PC-3 (cell line): ENCODE measurements around the gene OPHN1. TPM values are rescaled to one million over a fixed set of nuclear protein-coding genes. Genes with fewer than 3 reads are reported as not detected.

Experiments
- ATAC-seq: fragments of 200-7000 bp; cut with Tn5 transposase; 2 replicates; pipeline ENCODE4 v1.9.1; 2020; ENCODE audit warnings: mild to moderate bottlenecking, moderate library complexity
- BruUV-seq: library from RNA; stranded (reverse); fragments of 400-500 nt; replicated peaks from 2 replicates; lab custom pipeline; 2021; lab: Mats Ljungman, UMichigan
- CTCF ChIA-PET: fragments of 300-600 bp; sonication (Branson Sonifier 250); formaldehyde crosslinking; loops from one replicate; lab custom pipeline; 2022; ENCODE audit warnings: antibody characterized with exemption; lab: Charles Lee
- POLR2A ChIA-PET: fragments of 300-600 bp; sonication (Branson Sonifier 250); formaldehyde crosslinking; loops from one replicate; lab custom pipeline; 2022; ENCODE audit warnings: antibody characterized with exemption; ENCODE audit not compliant: unreplicated experiment; lab: Charles Lee
- DNase-seq: peaks from one replicate; pipeline ENCODE4 v3.0.0-alpha.2; 2015
- H2AFZ ChIP-seq: fragments of 300-600 bp; sonication (generic); 2 replicates; pipeline ENCODE4 v1.6.0; 2016; ENCODE audit warnings: antibody characterized with exemption, low read length
- H3F3A ChIP-seq: fragments of 300-600 bp; sonication (generic); one replicate; pipeline ENCODE4 v1.6.0; 2017; ENCODE audit warnings: antibody characterized with exemption, low read length, control low read depth, mild to moderate bottlenecking; ENCODE audit not compliant: unreplicated experiment
- H3K27ac ChIP-seq: fragments of 300-600 bp; sonication (generic); 2 replicates; pipeline ENCODE4 v1.5.1; 2016; ENCODE audit warnings: mild to moderate bottlenecking, low read length
- H3K27me3 ChIP-seq: fragments of 300-600 bp; sonication (generic); 2 replicates; pipeline ENCODE4 v1.6.1; 2016; ENCODE audit warnings: low read length, mixed read lengths
- H3K36me3 ChIP-seq: fragments of 300-600 bp; sonication (generic); 2 replicates; pipeline ENCODE4 v1.6.1; 2016; ENCODE audit warnings: low read depth, mixed run types, low read length, mixed read lengths
- H3K4me1 ChIP-seq: fragments of 300-600 bp; sonication (generic); 2 replicates; pipeline ENCODE4 v1.5.1; 2016; ENCODE audit warnings: low read length; ENCODE audit not compliant: insufficient read depth
- H3K4me2 ChIP-seq: fragments of 300-600 bp; sonication (generic); 2 replicates; pipeline ENCODE4 v1.6.0; 2016; ENCODE audit warnings: low read length
- H3K4me3 ChIP-seq: fragments of 300-600 bp; sonication (generic); 2 replicates; pipeline ENCODE4 v1.5.1; 2016; ENCODE audit warnings: mild to moderate bottlenecking, low read length, mixed read lengths
- H3K79me2 ChIP-seq: fragments of 300-600 bp; sonication (generic); 2 replicates; pipeline ENCODE4 v1.6.1; 2017; ENCODE audit warnings: low read length, mixed read lengths
- H3K9ac ChIP-seq: fragments of 300-600 bp; sonication (generic); 2 replicates; pipeline ENCODE4 v1.6.0; 2016; ENCODE audit warnings: mild to moderate bottlenecking, low read length
- H3K9me2 ChIP-seq: fragments of 300-600 bp; sonication (generic); replicated peaks from 2 replicates; pipeline ENCODE4 v1.6.1; 2016; ENCODE audit warnings: mixed run types, low read length, mixed read lengths
- H3K9me3 ChIP-seq: fragments of 300-600 bp; sonication (generic); 2 replicates; pipeline ENCODE4 v1.6.1; 2016; ENCODE audit warnings: low read length, mixed read lengths
- H4K20me1 ChIP-seq: fragments of 300-600 bp; sonication (generic); 2 replicates; pipeline ENCODE4 v1.6.1; 2016; ENCODE audit warnings: low read length, mixed read lengths
- CTCF ChIP-seq: fragments of 300-600 bp; sonication (generic); conservative IDR thresholded peaks from 2 replicates; pipeline ENCODE4 v1.5.1; 2017; ENCODE audit warnings: antibody characterized with exemption, low read depth, mild to moderate bottlenecking, low read length
- EZH2 ChIP-seq: fragments of 300-600 bp; sonication (generic); IDR thresholded peaks from one replicate; pipeline ENCODE4 v1.6.1; 2017; ENCODE audit warnings: antibody characterized with exemption, mild to moderate bottlenecking, low read length; ENCODE audit not compliant: unreplicated experiment
- EZH2phosphoT487 ChIP-seq: fragments of 300-600 bp; sonication (generic); IDR thresholded peaks from 2 replicates; pipeline ENCODE4 v1.6.1; 2018; ENCODE audit warnings: mild to moderate bottlenecking, antibody characterized with exemption, low read length, borderline replicate concordance
- intact Hi-C: fragments of 100-400 bp; cut with micrococcal nuclease; formaldehyde crosslinking; loops from 2 replicates; pipeline ENCODE4 v1.9.0; 2023
- total RNA-seq: library from RNA; depleted of rRNA; stranded (reverse); fragments of >200 nt; gene quantifications from 2 replicates; pipeline ENCODE4 v1.2.3, GENCODE V29; 2014; rRNA removed

The OPHN1 gene
- total RNA-seq, 1 experiment from 2014 or later, result 6.0 TPM

GRCh38 chrX:68018248-68019203 is 414.8 kb downstream of the OPHN1 start:
- Histone ChIP-seq H3K27ac (no peak overlapping the region), H4K20me1 (no peaks in the 10 kb centered on the region), H3F3A (no peaks in the 10 kb centered on the region), H3K9me2 (no peaks in the 10 kb centered on the region), H3K9ac (no peak overlapping the region), H3K27me3 (no peaks in the 10 kb centered on the region), H3K4me2 (no peak overlapping the region), H3K4me3 (no peak overlapping the region), H3K4me1 (no peaks in the 10 kb centered on the region), H3K36me3 (no peaks in the 10 kb centered on the region), H3K9me3 (no peaks in the 10 kb centered on the region), H2AFZ (peak overlapping the region; percentile 45; the same call in 1 of the 2 replicates), H3K79me2 (no peaks in the 10 kb centered on the region)
- peak; percentile 64 for ATAC-seq
- POLR2A ChIA-PET, result no interaction called here
- CTCF ChIA-PET, result no interaction called here
- intact Hi-C loops, result no loop called here
- peak; percentile 44 for DNase-seq
- no TSS peak for BruUV-seq
- TF ChIP-seq CTCF (peak; percentile 75), EZH2 (no peak), EZH2phosphoT487 (no peak)

- Histone ChIP-seq H2AFZ (no peak overlapping the region), H3K9me2 (no peaks in the 10 kb centered on the region), H3K9me3 (no peaks in the 10 kb centered on the region), H3K9ac (no peak overlapping the region), H3K79me2 (no peaks in the 10 kb centered on the region), H3K4me3 (no peak overlapping the region), H3F3A (no peaks in the 10 kb centered on the region), H4K20me1 (no peaks in the 10 kb centered on the region), H3K27me3 (no peaks in the 10 kb centered on the region), H3K36me3 (no peaks in the 10 kb centered on the region), H3K4me2 (no peak overlapping the region), H3K4me1 (no peaks in the 10 kb centered on the region), H3K27ac (no peak overlapping the region)
- ChIA-PET CTCF (no interaction called here), POLR2A (no interaction called here)
- ATAC-seq (no peak), DNase-seq (no peak)
- no TSS peak for BruUV-seq
- intact Hi-C loops, result no loop called here
- TF ChIP-seq EZH2 (no peak), CTCF (no peak), EZH2phosphoT487 (no peak)
Measured at GRCh38 chrX:67998540-67998939, 434.8 kb downstream of the OPHN1 start.

Other genes with a start within 250 kb of the OPHN1 start
- gene YIPF6, start 65.6 kb upstream of the OPHN1 start, total RNA-seq, result 36.1 and 37.0 TPM in 2 replicates
- gene STARD8, start 214.2 kb upstream of the OPHN1 start, total RNA-seq, result 0.69 and 0.91 TPM in 2 replicates